Immature natural killer cell (primary cell): ENCODE data around the gene ITGA3. TPM values are rescaled to one million over a fixed set of nuclear protein-coding genes. Genes with fewer than 3 reads are reported as not detected.
"Not testable (repeated sequence)": the region's sequence is repeated elsewhere in the genome, so short reads cannot be mapped to it uniquely, and the experiment has no call there.

Source experiments
- DNase-seq, 3 donors: peaks; one replicate each; pipeline ENCODE4 v3.0.0; 2022; ENCODE audit warnings: mixed read lengths in 1 of 3
- H3K27ac Mint-ChIP-seq, 6 donors: one replicate each; pipeline ENCODE4 v1.8.0; 2020; ENCODE audit warnings: mixed read lengths in 6 of 6, mild to moderate bottlenecking in 5 of 6, inconsistent platforms in 4 of 6, moderate library complexity in 3 of 6
- H3K27me3 Mint-ChIP-seq, 3 donors: one replicate each; pipeline ENCODE4 v1.8.0; 2020 to 2021; ENCODE audit warnings: low read depth in 3 of 3, mild to moderate bottlenecking in 3 of 3, mixed read lengths in 3 of 3, moderate library complexity in 3 of 3, inconsistent platforms in 1 of 3
- H3K36me3 Mint-ChIP-seq, 3 donors: one replicate each; pipeline ENCODE4 v1.8.0; 2020; ENCODE audit warnings: mixed read lengths in 3 of 3, inconsistent platforms in 2 of 3, mild to moderate bottlenecking in 2 of 3
- H3K4me1 Mint-ChIP-seq, 2 donors: one replicate each; pipeline ENCODE4 v1.8.0; 2020; ENCODE audit warnings: inconsistent platforms in 2 of 2, mild to moderate bottlenecking in 2 of 2, mixed read lengths in 2 of 2, moderate library complexity in 1 of 2
- H3K4me3 Mint-ChIP-seq, 5 donors: one replicate each; pipeline ENCODE4 v1.8.0; 2020; ENCODE audit warnings: mild to moderate bottlenecking in 5 of 5, mixed read lengths in 5 of 5, inconsistent platforms in 3 of 5, moderate library complexity in 3 of 5
- H3K9me3 Mint-ChIP-seq, 6 donors: one replicate each; pipeline ENCODE4 v1.8.0; 2020; ENCODE audit warnings: mild to moderate bottlenecking in 6 of 6, mixed read lengths in 6 of 6, inconsistent platforms in 4 of 6, moderate library complexity in 3 of 6
- polyA plus RNA-seq, 3 donors: library from polyadenylated mRNA; unstranded; fragments of 300-500 nt; fragmentation: Illumina TruSeq; gene quantifications; one replicate each; pipeline ENCODE4 v1.2.3, GENCODE V29; 2021

ITGA3 gene
- polyA plus RNA-seq, 3 donors from 2014 or later: 0.54 to 1.1 TPM; not detected in 1

GRCh38 chr17:50040496-50040895 lies 15.4 kb upstream of the ITGA3 start:
- H3K27ac Mint-ChIP-seq, H3K9me3 Mint-ChIP-seq, H3K4me1 Mint-ChIP-seq, DNase-seq, H3K36me3 Mint-ChIP-seq, H3K27me3 Mint-ChIP-seq, H3K4me3 Mint-ChIP-seq: not testable (repeated sequence)

GRCh38 chr17:50042211-50042610 lies 13.7 kb upstream of the ITGA3 start:
- Mint-ChIP-seq H3K9me3 (peaks cover 0 to 2% (median 0%) of the 10 kb centered on the region in 6 donors), H3K4me3 (no peak overlapping the region), H3K36me3 (no peaks in the 10 kb centered on the region), H3K27ac (no peak overlapping the region), H3K4me1 (no peaks in the 10 kb centered on the region), H3K27me3 (peaks cover 0 to 6% (median 3%) of the 10 kb centered on the region in 3 donors)
- DNase-seq: no peak

- Mint-ChIP-seq H3K27ac (no peak overlapping the region), H3K36me3 (no peaks in the 10 kb centered on the region), H3K9me3 (peaks cover 0 to 2% (median 0%) of the 10 kb centered on the region in 6 donors), H3K4me3 (no peak overlapping the region), H3K4me1 (no peaks in the 10 kb centered on the region), H3K27me3 (peaks cover 0 to 13% (median 3%) of the 10 kb centered on the region in 3 donors)
- DNase-seq: no peak
Observed at GRCh38 chr17:50043290-50044148, 12.4 kb upstream of the ITGA3 start.

GRCh38 chr17:50044483-50044882 lies 11.4 kb upstream of the ITGA3 start:
- Mint-ChIP-seq H3K9me3 (peaks cover 0 to 2% (median 0%) of the 10 kb centered on the region in 6 donors), H3K4me1 (no peaks in the 10 kb centered on the region), H3K4me3 (no peak overlapping the region), H3K27ac (no peak overlapping the region), H3K36me3 (no peaks in the 10 kb centered on the region), H3K27me3 (peaks cover 0 to 13% (median 3%) of the 10 kb centered on the region in 3 donors)
- no peak for DNase-seq

- H3K36me3 Mint-ChIP-seq: no peaks in the 10 kb centered on the region
- H3K27ac Mint-ChIP-seq: no peak overlapping the region
- peaks cover 0 to 2% (median 0%) of the 10 kb centered on the region in 6 donors for H3K9me3 Mint-ChIP-seq
- H3K4me3 Mint-ChIP-seq: no peak overlapping the region
- no peaks in the 10 kb centered on the region for H3K4me1 Mint-ChIP-seq
- H3K27me3 Mint-ChIP-seq: peaks cover 0 to 13% (median 3%) of the 10 kb centered on the region in 3 donors
- no peak for DNase-seq
Observed at GRCh38 chr17:50045154-50045553, 10.8 kb upstream of the ITGA3 start.

GRCh38 chr17:50046179-50046578 lies 9.7 kb upstream of the ITGA3 start:
- Mint-ChIP-seq H3K9me3 (peaks cover 0 to 2% (median 0%) of the 10 kb centered on the region in 6 donors), H3K4me1 (no peaks in the 10 kb centered on the region), H3K36me3 (no peaks in the 10 kb centered on the region), H3K27me3 (peaks cover 0 to 13% (median 3%) of the 10 kb centered on the region in 3 donors), H3K27ac (no peak overlapping the region), H3K4me3 (no peak overlapping the region)
- no peak for DNase-seq

GRCh38 chr17:50046667-50047066 lies 9.2 kb upstream of the ITGA3 start:
- no peak for DNase-seq
- H3K4me1 Mint-ChIP-seq: no peaks in the 10 kb centered on the region
- H3K36me3 Mint-ChIP-seq: no peaks in the 10 kb centered on the region
- no peak overlapping the region for H3K4me3 Mint-ChIP-seq
- H3K27me3 Mint-ChIP-seq: peaks cover 0 to 13% (median 3%) of the 10 kb centered on the region in 3 donors
- H3K27ac Mint-ChIP-seq: no peak overlapping the region
- peaks cover 0 to 2% (median 0%) of the 10 kb centered on the region in 6 donors for H3K9me3 Mint-ChIP-seq

GRCh38 chr17:50047083-50047482 lies 8.8 kb upstream of the ITGA3 start:
- no peak overlapping the region for H3K4me3 Mint-ChIP-seq
- H3K4me1 Mint-ChIP-seq: no peaks in the 10 kb centered on the region
- DNase-seq: no peak
- H3K36me3 Mint-ChIP-seq: no peaks in the 10 kb centered on the region
- H3K27me3 Mint-ChIP-seq: peaks cover 0 to 11% (median 3%) of the 10 kb centered on the region in 3 donors
- H3K9me3 Mint-ChIP-seq: peaks cover 0 to 2% (median 0%) of the 10 kb centered on the region in 6 donors
- no peak overlapping the region for H3K27ac Mint-ChIP-seq

- Mint-ChIP-seq H3K9me3 (peaks cover 0 to 2% (median 0%) of the 10 kb centered on the region in 6 donors), H3K4me3 (no peak overlapping the region), H3K27ac (no peak overlapping the region), H3K36me3 (no peaks in the 10 kb centered on the region), H3K27me3 (peaks cover 0 to 12% (median 3%) of the 10 kb centered on the region in 3 donors), H3K4me1 (no peaks in the 10 kb centered on the region)
- DNase-seq: no peak
Observed at GRCh38 chr17:50047488-50048126, 8.3 kb upstream of the ITGA3 start.

- Mint-ChIP-seq H3K4me1 (no peaks in the 10 kb centered on the region), H3K27me3 (peaks cover 0 to 14% (median 3%) of the 10 kb centered on the region in 3 donors), H3K9me3 (no peaks in the 10 kb centered on the region), H3K36me3 (no peaks in the 10 kb centered on the region), H3K27ac (no peak overlapping the region), H3K4me3 (no peak overlapping the region)
- DNase-seq: no peak
Observed at GRCh38 chr17:50048146-50048720, 7.7 kb upstream of the ITGA3 start.

GRCh38 chr17:50048988-50049387 lies 6.9 kb upstream of the ITGA3 start:
- no peak overlapping the region for H3K4me3 Mint-ChIP-seq

GRCh38 chr17:50049636-50050035 lies 6.3 kb upstream of the ITGA3 start:
- Mint-ChIP-seq H3K9me3 (no peaks in the 10 kb centered on the region), H3K4me3 (no peak overlapping the region), H3K27me3 (peaks cover 0 to 14% (median 9%) of the 10 kb centered on the region in 3 donors), H3K27ac (no peak overlapping the region), H3K4me1 (no peaks in the 10 kb centered on the region), H3K36me3 (no peaks in the 10 kb centered on the region)
- no peak for DNase-seq

More at GRCh38 chr17:50048988-50049387, 6.9 kb upstream of the ITGA3 start:
- no peak overlapping the region for H3K27ac Mint-ChIP-seq
- H3K27me3 Mint-ChIP-seq: peaks cover 0 to 14% (median 7%) of the 10 kb centered on the region in 3 donors
- DNase-seq: no peak
- no peaks in the 10 kb centered on the region for H3K36me3 Mint-ChIP-seq
- no peaks in the 10 kb centered on the region for H3K4me1 Mint-ChIP-seq
- H3K9me3 Mint-ChIP-seq: no peaks in the 10 kb centered on the region

- Mint-ChIP-seq H3K9me3 (no peaks in the 10 kb centered on the region), H3K27ac (no peak overlapping the region), H3K36me3 (no peaks in the 10 kb centered on the region), H3K27me3 (peaks cover 2 to 14% (median 12%) of the 10 kb centered on the region in 3 donors), H3K4me1 (peaks cover 7 to 8% of the 10 kb centered on the region in 2 donors), H3K4me3 (no peak overlapping the region)
- DNase-seq: no peak
Observed at GRCh38 chr17:50050431-50051032, 5.4 kb upstream of the ITGA3 start.
